GM19324 (cell line): ENCODE measurements around the gene FGFR2.

Experiments
- ATAC-seq: cut with Tn5 transposase; IDR thresholded peaks from one replicate; pipeline ENCODE4 v1.9.1; 2021; ENCODE audit warnings: mild to moderate bottlenecking, moderate library complexity; ENCODE audit not compliant: unreplicated experiment, low FRiP score

Gene FGFR2

GRCh38 chr10:121598263-121599249 is at the start of gene FGFR2:
TSS of gene FGFR2 (minus strand) at chr10:121598444. CDS start at chr10:121593817, 4,627 bp downstream.
- peak; percentile 87 for ATAC-seq

- no peak for ATAC-seq
These were observed 49.2 kb upstream of the FGFR2 start for GRCh38 chr10:121647401-121647800.

- ATAC-seq: no peak
These were observed 47.5 kb upstream of the FGFR2 start for GRCh38 chr10:121645696-121646095.

GRCh38 chr10:121644501-121644900 is 46.3 kb upstream of the FGFR2 start:
- ATAC-seq: no peak

- ATAC-seq: no peak
These were observed 42.0 kb upstream of the FGFR2 start for GRCh38 chr10:121640266-121640665.

GRCh38 chr10:121639416-121639815 is 41.2 kb upstream of the FGFR2 start:
- no peak for ATAC-seq

GRCh38 chr10:121637437-121637836 is 39.2 kb upstream of the FGFR2 start:
- no peak for ATAC-seq

- no peak for ATAC-seq
These were observed 34.8 kb upstream of the FGFR2 start for GRCh38 chr10:121633056-121633455.

- ATAC-seq: no peak
These were observed 33.3 kb upstream of the FGFR2 start for GRCh38 chr10:121631365-121632029.

- ATAC-seq: no peak
These were observed 30.6 kb upstream of the FGFR2 start for GRCh38 chr10:121628859-121629258.

GRCh38 chr10:121627876-121628581 is 29.8 kb upstream of the FGFR2 start:
- no peak for ATAC-seq

GRCh38 chr10:121624836-121625486 is 26.7 kb upstream of the FGFR2 start:
- ATAC-seq: no peak

- ATAC-seq: no peak
These were observed 20.7 kb upstream of the FGFR2 start for GRCh38 chr10:121618906-121619305.

GRCh38 chr10:121617176-121617575 is 18.9 kb upstream of the FGFR2 start:
- no peak for ATAC-seq

- ATAC-seq: no peak
These were observed 18.0 kb upstream of the FGFR2 start for GRCh38 chr10:121616291-121616690.

GRCh38 chr10:121615836-121616235 is 17.6 kb upstream of the FGFR2 start:
- ATAC-seq: no peak

- no peak for ATAC-seq
These were observed 17.2 kb upstream of the FGFR2 start for GRCh38 chr10:121615435-121615793.

GRCh38 chr10:121614613-121615434 is 16.6 kb upstream of the FGFR2 start:
- ATAC-seq: no peak

GRCh38 chr10:121613456-121613855 is 15.2 kb upstream of the FGFR2 start:
- ATAC-seq: no peak
